ENCODE results near the gene SRP14. TPM values are rescaled to one million over a fixed set of nuclear protein-coding genes. Genes with fewer than 3 reads are reported as not detected.

Gene SRP14
- polyA plus RNA-seq, 1 experiment, result 305 TPM

DNA sequence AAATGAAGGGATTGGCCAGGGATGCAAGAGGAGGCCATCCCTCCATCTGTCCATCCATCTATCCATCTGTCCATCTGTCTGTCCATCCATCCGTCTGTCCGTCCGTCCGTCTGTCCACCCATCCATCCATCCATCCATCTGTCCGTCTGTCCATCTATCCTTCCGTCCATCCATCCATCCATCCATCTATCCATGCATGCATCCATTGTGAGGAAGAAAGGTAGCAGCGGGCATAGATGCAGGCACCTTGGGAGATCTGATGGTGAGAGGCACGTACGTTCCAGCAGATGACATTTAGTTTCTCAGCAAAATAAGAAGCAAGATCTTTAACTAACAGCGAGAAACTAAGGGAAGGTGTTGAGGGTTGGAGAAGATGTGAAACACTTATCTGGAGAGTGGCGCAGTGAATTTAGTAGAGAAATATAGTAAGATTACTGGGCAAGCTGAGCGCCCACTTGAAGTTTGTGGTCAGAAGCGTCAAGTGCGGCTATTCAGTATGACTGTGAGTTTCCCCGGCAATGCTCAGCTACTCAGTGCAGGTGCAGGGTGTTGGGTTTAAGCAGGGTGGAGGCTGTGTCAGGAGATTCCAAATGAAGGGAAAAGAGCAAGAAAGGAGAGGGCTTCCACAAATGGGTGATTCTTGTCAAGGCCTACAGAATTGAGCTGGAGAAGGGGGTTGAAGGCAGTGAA lies 22.4 kb upstream of the SRP14 start:
- no peak overlapping the region for H3K4me3 ChIP-seq (ENCODE audit: low read depth, low read length)
- H3K36me3 ChIP-seq (ENCODE audit: control insufficient read depth, insufficient read depth, low read length), result no peaks in the 10 kb centered on the region
- no peaks in the 10 kb centered on the region for H3K27me3 ChIP-seq (ENCODE audit: control insufficient read depth, insufficient read depth, low read length)
- no peak for TF ChIP-seq CTCF (IDR thresholded peaks at IDR 0.05; ENCODE audit: insufficient read depth, low read depth, low read length)
- DNase-seq (ENCODE audit: low read depth), result no peak
- ChIA-PET POLR2A (no interaction called here), CTCF (interaction anchor here (1.9 kb wide), 1 partner anchor 43 kb away, joined by 11 read pairs; no protein-coding TSS in a partner anchor)

- TF ChIP-seq CTCF (IDR thresholded peaks at IDR 0.05; ENCODE audit: insufficient read depth, low read depth, low read length), result no peak
- H3K36me3 ChIP-seq (ENCODE audit: control insufficient read depth, insufficient read depth, low read length), result no peaks in the 10 kb centered on the region
- CTCF ChIA-PET, result interaction anchor here (1.5 to 2.2 kb wide), 4 partner anchors 10 to 48 kb away, joined by 3 to 7 read pairs (median 5); partner anchors contain the start of gene BMF
- no peak overlapping the region for H3K4me3 ChIP-seq (ENCODE audit: low read depth, low read length)
- POLR2A ChIA-PET, result no interaction called here
- no peak for DNase-seq (ENCODE audit: low read depth)
- H3K27me3 ChIP-seq (ENCODE audit: control insufficient read depth, insufficient read depth, low read length), result no peaks in the 10 kb centered on the region
These were observed 21.4 kb upstream of the SRP14 start for GRCh38 chr15:40060236-40060961.

- DNase-seq (ENCODE audit: low read depth), result no peak
- POLR2A ChIA-PET, result no interaction called here
- TF ChIP-seq CTCF (IDR thresholded peaks at IDR 0.05; ENCODE audit: insufficient read depth, low read depth, low read length), result no peak
- H3K36me3 ChIP-seq (ENCODE audit: control insufficient read depth, insufficient read depth, low read length), result no peaks in the 10 kb centered on the region
- no peak overlapping the region for H3K4me3 ChIP-seq (ENCODE audit: low read depth, low read length)
- CTCF ChIA-PET, result interaction anchor here (1.2 to 2.2 kb wide), 7 partner anchors 10 to 101 kb away, joined by 3 to 7 read pairs (median 5); partner anchors contain the start of genes BMF and BUB1B
- no peaks in the 10 kb centered on the region for H3K27me3 ChIP-seq (ENCODE audit: control insufficient read depth, insufficient read depth, low read length)
These were observed 20.8 kb upstream of the SRP14 start for GRCh38 chr15:40059821-40060220.

DNA sequence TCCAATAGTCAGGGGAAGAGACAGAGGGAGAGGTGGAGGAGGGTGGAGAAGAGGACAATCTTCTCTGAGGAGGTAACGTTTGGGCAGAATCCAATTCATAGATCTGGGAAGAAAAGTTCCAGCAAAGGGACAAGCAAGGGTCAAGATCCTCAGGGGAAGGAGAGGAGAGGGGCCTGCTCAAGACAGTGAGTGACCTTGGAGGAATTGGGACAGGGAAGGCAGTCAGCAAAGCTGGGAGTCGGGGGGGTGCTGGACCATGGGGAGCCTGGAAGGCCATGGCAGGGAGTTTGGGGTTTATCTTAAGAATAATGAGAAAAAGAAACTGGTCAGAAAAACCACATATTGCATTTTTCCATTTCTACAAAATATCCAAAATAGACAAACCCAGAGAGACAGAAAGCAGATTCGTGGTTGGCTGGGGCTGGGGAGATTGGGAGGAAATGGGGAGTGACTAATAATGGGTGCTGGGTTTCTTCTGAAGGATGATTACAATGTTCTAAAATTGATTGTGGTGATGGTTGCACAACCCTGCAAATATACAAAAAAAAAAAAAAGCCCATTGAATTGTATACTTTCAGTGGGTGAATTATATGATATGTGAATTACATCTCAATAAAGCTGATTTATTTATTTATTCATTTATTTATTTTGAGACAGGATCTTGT lies 19.6 kb upstream of the SRP14 start:
- TF ChIP-seq CTCF (IDR thresholded peaks at IDR 0.05; ENCODE audit: insufficient read depth, low read depth, low read length), result no peak
- Histone ChIP-seq H3K36me3 (ENCODE audit: control insufficient read depth, insufficient read depth, low read length) (no peaks in the 10 kb centered on the region), H3K4me3 (ENCODE audit: low read depth, low read length) (no peak overlapping the region), H3K27me3 (ENCODE audit: control insufficient read depth, insufficient read depth, low read length) (no peaks in the 10 kb centered on the region)
- POLR2A ChIA-PET, result no interaction called here
- CTCF ChIA-PET, result interaction anchor here (0.6 to 2.2 kb wide), 6 partner anchors 11 to 207 kb away, joined by 3 to 7 read pairs (median 4); partner anchors contain the start of gene BUB1B
- DNase-seq (ENCODE audit: low read depth), result no peak
